IMR-90 (cell line): ENCODE data around the gene NEGR1.

Experiments
- CTCF ChIP-seq: conservative IDR thresholded peaks from 2 replicates; pipeline ENCODE4 v1.5.1; 2012; ENCODE audit warnings: mild to moderate bottlenecking, low read depth, low read length, improper control_type of control experiment
- POLR2A ChIP-seq: IDR thresholded peaks from 2 replicates; pipeline ENCODE4 v1.6.1; 2012; ENCODE audit warnings: mild to moderate bottlenecking, low read depth, low read length

- no peak for TF ChIP-seq POLR2A
- no peak for TF ChIP-seq CTCF
Observed at GRCh38 chr1:71362691-71363090, 919.6 kb downstream of the NEGR1 start.
